Astrocyte of the cerebellum (primary cell): ENCODE results near the gene BUB1B.
A peak's percentile ranks its signal among the peaks of the same experiment; 100 is the strongest.
"Not testable (repeated sequence)": the region's sequence is repeated elsewhere in the genome, so short reads cannot be mapped to it uniquely, and the experiment has no call there.

Experiments
- DNase-seq: peaks from one replicate; pipeline ENCODE4 v3.0.0-alpha.2; 2011; ENCODE audit warnings: low read depth
- H3K4me3 ChIP-seq: 2 replicates; pipeline ENCODE4 v1.5.1; 2011; ENCODE audit warnings: mild to moderate bottlenecking, low read depth, low read length, moderate library complexity
- in situ Hi-C: cut with HindIII; loops from 2 replicates; pipeline ENCODE4 v1.10.0; 2017; ENCODE audit warnings: low sequenced_read_pairs
- TF ChIP-seq, protein P1 (sequence below): IDR thresholded peaks from 2 replicates; pipeline ENCODE4 v1.5.1; 2012; ENCODE audit warnings: low read length, low read depth, moderate library complexity, mild to moderate bottlenecking; ENCODE audit errors: missing control alignments

The BUB1B gene

DNA sequence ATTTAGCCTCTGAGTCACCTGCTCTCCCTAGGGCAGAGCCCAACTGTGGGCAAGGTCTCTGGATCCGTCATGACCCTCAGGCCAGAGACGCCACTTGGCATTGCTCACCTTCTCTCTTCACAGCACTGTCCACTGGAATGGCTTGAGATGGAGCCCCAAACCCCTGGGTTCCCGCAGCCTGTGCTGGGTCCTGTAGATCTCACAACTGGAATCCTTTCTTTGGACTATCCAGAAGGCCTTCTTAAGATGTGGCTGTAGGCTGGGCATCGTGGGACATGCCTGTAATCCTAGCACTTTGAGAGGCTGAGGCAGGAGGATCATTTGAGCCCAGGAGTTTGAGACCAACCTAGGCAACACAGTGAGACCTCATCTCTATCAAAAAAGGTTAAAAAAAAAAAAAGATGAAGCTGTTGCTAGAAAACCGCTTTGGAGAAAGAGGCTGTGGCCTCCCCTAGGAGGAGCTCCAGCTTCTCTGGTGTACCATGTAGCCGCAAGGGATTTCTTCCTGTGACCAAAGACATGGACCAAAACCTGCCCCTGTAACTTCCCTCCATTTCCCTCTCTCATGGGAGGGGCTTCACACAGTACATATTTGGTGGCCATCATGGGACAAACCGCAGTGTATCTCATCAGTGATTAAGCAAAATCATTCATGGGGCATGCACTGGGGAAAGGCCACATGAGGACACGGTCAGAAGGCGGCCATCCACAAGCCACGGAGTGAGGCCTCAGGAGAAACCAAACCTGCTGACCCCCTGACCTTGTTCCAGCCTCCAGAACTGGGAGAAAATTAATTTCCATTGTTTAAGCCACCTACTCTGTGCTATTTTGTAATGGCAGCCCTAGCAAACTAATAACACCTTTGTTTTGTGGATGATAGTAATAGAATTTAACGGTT lies 23.3 kb upstream of the BUB1B start:
- in situ Hi-C loops, result no loop called here
- no peak for DNase-seq
- no peak overlapping the region for H3K4me3 ChIP-seq
- TF ChIP-seq, protein P1, sequence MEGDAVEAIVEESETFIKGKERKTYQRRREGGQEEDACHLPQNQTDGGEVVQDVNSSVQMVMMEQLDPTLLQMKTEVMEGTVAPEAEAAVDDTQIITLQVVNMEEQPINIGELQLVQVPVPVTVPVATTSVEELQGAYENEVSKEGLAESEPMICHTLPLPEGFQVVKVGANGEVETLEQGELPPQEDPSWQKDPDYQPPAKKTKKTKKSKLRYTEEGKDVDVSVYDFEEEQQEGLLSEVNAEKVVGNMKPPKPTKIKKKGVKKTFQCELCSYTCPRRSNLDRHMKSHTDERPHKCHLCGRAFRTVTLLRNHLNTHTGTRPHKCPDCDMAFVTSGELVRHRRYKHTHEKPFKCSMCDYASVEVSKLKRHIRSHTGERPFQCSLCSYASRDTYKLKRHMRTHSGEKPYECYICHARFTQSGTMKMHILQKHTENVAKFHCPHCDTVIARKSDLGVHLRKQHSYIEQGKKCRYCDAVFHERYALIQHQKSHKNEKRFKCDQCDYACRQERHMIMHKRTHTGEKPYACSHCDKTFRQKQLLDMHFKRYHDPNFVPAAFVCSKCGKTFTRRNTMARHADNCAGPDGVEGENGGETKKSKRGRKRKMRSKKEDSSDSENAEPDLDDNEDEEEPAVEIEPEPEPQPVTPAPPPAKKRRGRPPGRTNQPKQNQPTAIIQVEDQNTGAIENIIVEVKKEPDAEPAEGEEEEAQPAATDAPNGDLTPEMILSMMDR, result no peak

DNA sequence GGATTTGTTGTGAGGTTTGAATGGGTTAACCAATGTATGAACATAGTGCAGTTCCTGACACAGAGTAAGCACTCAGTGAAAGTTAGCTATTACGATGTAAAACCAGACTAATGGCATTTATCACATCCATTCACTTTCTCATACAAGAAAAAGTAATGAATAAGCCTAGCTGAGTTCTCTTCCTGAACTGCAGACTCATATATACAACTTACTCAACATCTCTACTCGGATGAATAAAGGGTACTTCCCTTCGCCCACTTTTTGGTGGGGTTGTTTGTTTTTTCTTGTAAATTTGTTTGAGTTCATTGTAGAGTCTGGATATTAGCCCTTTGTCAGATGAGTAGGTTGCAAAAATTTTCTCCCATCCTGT lies 22.7 kb upstream of the BUB1B start:
- DNase-seq, H3K4me3 ChIP-seq, in situ Hi-C loops: not testable (repeated sequence)

DNA sequence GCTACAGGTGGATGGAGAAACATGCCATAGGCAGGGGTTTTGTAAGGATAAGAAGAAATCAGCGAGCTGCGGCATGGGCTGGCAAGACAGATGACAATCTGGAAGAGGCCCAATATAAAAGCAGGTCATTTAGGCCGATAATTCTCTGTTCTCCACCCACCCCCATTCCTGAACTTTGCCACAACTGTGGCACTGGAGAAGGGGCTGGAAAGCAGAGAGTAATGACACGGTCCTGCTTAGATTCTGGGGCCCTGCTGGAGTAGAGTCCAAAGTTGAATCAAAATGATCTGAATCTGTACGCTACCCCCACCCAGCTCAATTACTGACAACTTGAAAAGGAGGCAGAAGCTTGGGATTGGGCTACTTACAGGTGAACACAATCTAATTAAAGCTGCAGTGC lies 18.4 kb upstream of the BUB1B start:
- H3K4me3 ChIP-seq, result no peak overlapping the region
- no peak for DNase-seq
- TF ChIP-seq, protein P1, result no peak
- in situ Hi-C loops, result no loop called here

DNA sequence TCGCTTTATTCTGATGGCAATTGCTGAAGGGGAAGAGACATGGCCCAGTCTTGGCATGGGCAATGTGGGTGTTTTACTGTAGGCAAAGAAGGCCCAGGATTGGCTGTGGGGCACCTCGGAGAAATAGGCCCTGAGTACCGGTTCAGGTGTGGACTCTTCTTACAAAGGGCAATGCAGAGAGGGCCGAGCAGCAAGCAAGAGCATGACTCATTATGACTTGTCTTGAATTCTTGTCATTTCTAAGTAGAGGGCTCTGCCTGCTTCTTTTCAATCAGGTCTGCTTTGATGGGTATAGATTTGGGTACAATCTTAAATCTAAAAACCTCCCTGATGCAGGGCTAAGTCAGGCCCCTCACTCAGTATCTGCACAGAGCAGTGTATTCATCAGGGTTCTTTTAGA lies 14.8 kb upstream of the BUB1B start:
- DNase-seq, result no peak
- TF ChIP-seq, protein P1, result no peak
- no peak overlapping the region for H3K4me3 ChIP-seq
- in situ Hi-C loops, result no loop called here

DNA sequence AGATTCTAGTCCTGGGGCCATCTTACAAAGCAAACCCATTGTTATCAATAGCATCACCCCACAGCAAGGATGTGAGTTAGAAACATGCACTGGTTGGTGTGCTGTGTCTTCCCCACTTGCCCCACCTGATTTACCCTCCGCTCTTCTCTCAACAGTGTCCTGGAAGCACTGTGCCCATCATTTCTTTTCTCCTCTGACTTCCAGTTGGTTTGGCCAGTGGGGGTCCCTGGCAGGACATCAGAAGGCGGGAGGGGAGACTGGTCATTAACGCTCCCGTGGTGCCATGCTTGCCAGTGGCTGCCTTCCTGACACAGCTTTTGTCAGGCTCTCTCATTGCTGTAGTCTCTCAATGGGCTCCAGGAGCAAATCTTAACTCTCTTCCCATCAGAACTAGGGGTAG lies 11.5 kb upstream of the BUB1B start:
- no peak for DNase-seq
- H3K4me3 ChIP-seq, result no peak overlapping the region
- in situ Hi-C loops, result no loop called here
- TF ChIP-seq, protein P1, result no peak

DNA sequence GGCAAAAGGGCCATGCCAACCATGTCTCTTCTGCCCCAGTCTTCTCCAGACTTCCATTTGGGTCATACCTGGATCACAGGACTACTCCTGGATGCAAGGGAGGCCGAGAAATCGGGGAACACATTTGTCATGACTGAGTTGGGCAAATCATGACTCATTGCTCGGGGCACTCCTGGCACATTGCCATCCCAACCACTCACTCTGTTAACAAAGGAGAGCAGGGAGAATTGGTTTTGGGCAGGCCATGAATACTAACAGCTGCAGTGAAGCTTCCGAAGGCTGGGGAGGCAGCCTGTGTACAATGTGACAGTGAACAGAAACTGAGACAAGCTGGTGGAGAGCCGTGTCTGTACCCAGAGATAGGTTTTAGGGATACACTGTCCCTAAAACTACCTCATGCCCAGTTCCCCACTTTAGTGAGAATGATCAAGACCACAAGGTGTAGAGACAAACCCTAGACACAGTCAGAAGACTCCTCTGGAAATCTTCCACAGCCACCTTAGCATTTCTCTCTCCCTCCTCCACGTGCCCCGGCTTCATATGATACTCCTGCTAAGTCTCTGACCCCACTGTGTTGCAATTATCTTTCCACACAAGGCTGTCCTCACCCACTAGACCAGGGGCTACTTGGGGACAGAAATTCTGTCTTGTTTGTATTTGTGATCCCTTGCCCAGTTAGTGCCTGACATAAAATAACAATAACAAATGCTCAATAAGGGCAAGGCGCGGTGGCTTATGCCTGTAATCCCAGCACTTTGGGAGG lies 10.5 kb upstream of the BUB1B start:
- TF ChIP-seq, protein P1, result no peak
- in situ Hi-C loops, result loop anchor here (10.0 kb wide), 1 partner anchor 46 kb away; the partner anchor contains the start of gene BMF
- DNase-seq, result peak; percentile 45
- no peak overlapping the region for H3K4me3 ChIP-seq

DNA sequence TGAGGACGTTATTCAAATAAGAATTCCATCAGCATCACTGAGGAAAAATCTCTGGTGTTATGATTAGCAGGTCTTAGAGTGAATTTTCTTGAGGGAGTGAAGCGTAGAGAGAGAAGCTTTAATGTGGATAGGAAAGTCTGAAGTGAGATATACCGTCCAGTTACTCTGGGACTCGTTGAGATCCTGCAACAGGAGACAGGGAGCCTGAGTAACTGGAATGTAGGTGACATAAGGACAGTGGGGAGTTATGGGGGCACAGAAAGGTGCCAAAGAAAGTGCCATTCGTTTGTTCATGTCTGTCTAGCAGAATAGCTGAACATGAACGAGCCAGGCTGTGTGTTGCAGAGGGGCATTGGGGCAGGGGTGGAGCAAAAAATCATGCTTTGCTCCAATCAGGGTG lies 9.4 kb upstream of the BUB1B start:
- TF ChIP-seq, protein P1, result no peak
- in situ Hi-C loops, result loop anchor here (10.0 kb wide), 1 partner anchor 47 kb away; the partner anchor contains the start of gene BMF
- DNase-seq, result no peak
- no peak overlapping the region for H3K4me3 ChIP-seq
